GM19452 (cell line): Measurements from ENCODE around the gene PEX11A.

Experiments
- ATAC-seq: cut with Tn5 transposase; IDR thresholded peaks from one replicate; pipeline ENCODE4 v1.9.1; 2021; ENCODE audit not compliant: unreplicated experiment

The PEX11A gene

GRCh38 chr15:89677381-89677780 lies 13.2 kb downstream of the PEX11A start:
- ATAC-seq, result no peak

GRCh38 chr15:89675606-89676005 lies 14.9 kb downstream of the PEX11A start:
- ATAC-seq, result no peak

DNA sequence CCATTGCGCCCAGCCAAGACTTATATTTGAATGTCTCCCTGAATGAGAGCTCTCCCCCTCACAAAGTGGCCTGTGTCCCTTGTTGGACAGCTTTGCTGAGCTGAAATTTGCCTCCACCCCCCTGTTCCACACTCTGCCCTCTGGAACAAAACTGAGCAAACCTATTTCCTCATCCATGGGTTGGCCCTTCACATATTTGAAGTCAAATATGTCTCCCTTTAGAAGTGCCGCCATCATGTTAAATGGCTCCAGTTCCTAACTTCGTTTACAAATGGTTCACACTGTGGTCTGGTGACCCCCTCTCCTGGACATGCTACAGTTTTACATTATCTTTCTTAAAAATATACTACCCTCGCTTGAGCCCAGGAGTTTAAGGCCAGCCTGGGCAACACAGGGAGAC lies 16.0 kb downstream of the PEX11A start:
- ATAC-seq, result no peak

DNA sequence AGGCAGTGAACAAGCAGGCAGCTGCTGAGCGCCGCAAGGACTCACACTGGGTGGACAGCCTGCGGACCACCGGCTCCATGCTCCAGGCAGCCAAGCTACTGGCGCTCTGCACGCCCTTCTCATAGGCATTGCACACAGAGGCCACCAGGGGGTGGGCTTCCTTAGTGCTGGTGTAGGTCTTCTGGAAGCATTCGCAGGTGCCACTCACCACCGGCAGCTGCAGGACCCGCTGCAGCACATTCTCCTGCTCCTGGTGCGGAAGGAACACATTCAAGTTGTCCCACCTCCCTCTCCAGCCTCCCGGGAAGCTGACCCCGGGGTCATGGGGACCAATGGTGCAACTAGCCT lies 17.4 kb downstream of the PEX11A start:
- ATAC-seq, result no peak

- ATAC-seq, result no peak
Observed at GRCh38 chr15:89672221-89673164, 18.1 kb downstream of the PEX11A start.

DNA sequence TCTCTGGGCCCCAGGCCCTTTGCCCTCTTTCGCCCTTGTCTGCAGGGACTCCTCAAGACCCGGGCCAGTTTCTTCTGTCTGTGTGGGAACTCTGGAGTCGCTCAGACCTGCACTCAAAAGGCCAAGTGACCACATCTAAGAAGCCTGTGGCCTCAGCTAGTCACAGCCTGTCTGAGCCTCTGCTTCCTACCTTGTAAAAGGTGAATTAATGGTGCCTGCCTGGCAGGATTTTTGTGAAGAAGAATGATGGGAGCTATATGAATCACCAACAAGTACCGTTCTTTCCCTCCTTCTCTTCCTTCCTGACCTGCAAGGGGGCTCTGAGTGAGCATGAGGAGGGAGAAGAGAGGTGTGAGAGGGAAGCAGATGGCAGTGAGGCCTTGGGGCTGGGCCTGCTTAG lies 18.9 kb downstream of the PEX11A start:
- no peak for ATAC-seq

DNA sequence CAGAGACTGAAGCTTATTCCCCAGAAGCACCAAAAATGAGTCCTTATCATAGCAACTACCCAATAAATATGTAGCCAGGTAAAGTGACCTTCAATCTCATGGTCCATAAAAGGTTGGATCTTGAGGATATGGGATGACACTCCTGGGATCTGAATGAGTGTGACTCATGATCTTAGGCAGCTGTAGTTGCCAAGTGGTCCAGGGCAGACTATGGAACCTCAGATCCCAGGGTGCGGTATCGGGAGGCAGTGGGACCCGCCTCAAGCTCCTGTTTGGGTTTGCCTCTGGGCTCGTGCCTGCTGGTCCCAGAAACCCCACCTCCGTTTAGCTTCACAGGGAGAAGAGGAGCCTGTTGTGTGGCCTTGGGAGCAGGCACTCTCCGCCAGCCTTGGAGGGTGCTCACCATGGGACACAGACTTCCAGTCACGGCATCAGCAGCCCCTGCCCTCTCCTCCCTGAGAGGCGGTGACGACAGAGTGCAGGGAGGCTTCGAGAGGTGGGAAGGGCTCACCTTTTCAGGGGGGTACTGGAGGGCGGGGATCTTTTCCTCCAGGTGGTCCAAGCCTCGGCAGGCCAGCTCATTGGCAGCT lies 19.5 kb downstream of the PEX11A start:
- no peak for ATAC-seq

DNA sequence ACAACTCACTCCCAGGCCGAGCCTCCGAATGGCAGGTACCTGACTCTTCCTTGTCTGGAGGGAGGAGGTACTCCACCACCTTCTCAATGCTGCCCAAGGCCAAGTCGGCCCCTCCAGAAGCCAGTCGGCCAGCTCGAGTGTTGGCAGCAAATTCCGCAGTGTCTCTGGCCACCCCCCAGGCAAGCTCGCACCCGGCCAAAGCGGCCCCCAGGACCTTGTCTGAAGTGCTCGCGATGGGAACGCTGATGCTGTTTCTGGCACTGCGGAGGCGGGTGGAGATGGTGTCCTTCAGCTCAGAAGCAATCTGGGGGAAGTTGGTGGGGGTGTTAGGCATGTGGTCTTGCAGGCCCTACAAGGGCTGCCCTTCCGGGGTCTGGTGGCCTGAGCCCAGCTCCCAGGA lies 20.6 kb downstream of the PEX11A start:
- no peak for ATAC-seq

GRCh38 chr15:89669309-89669865 lies 21.2 kb downstream of the PEX11A start:
- ATAC-seq, result no peak

DNA sequence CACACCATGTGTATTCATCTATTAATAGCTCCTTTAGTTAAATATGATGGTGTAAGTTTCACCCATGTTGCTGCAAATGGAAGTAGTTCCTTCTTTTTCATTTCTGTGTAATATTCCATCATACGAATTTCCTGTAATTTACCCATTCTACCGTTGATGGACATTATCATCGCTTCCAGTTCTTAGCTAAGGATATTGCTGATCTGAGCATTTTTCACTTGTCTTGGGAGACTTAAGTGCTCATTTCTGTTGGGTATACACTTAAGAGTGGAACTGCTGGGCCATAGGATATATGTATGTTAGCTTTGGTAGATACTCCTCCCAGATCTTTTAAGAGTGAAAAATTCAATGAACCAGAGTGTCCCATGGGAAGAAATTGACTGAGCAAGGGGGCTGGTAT lies 22.4 kb downstream of the PEX11A start:
- no peak for ATAC-seq

DNA sequence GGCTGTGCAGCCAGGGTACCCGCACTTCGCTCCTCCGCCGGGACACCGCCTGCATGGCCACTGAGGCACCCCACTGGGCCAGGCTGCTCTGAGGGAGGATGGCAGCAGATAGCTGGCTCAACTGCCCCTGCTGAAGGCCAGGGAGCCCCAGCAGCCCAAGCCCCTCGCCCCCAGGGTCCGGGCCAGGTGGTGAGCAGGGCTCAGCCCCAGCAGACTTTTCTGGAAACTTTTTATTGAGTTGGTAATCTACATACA lies 22.9 kb downstream of the PEX11A start:
- no peak for ATAC-seq

GRCh38 chr15:89666858-89667705 lies 23.5 kb downstream of the PEX11A start:
- ATAC-seq, result no peak

- no peak for ATAC-seq
Observed at GRCh38 chr15:89666184-89666857, 24.2 kb downstream of the PEX11A start.

- no peak for ATAC-seq
Observed at GRCh38 chr15:89665449-89666181, 24.9 kb downstream of the PEX11A start.

GRCh38 chr15:89664441-89665350 lies 25.9 kb downstream of the PEX11A start:
- ATAC-seq, result no peak

- ATAC-seq, result no peak
Observed at GRCh38 chr15:89662893-89663626, 27.5 kb downstream of the PEX11A start.

- ATAC-seq, result no peak
Observed at GRCh38 chr15:89660556-89660955, 30.0 kb downstream of the PEX11A start.

- no peak for ATAC-seq
Observed at GRCh38 chr15:89659295-89659694, 31.3 kb downstream of the PEX11A start.
